PC-9 (cell line): Measurements from ENCODE around the gene ZNF420.

Experiments used
- EZH2 ChIP-seq: fragments of 200-600 bp; sonication (generic); IDR thresholded peaks from 2 replicates; pipeline ENCODE4 v1.8.0; 2017; ENCODE audit warnings: antibody characterized with exemption, low read depth
- TF ChIP-seq, protein P1 (sequence below): fragments of 200-600 bp; sonication (generic); conservative IDR thresholded peaks from 2 replicates; pipeline ENCODE4 v1.6.1; 2017; ENCODE audit warnings: mixed run types, antibody characterized with exemption, mild to moderate bottlenecking, moderate library complexity

GRCh38 chr19:37078717-37079032 is 442 bp downstream of the ZNF420 start:
- TF ChIP-seq, protein P1, sequence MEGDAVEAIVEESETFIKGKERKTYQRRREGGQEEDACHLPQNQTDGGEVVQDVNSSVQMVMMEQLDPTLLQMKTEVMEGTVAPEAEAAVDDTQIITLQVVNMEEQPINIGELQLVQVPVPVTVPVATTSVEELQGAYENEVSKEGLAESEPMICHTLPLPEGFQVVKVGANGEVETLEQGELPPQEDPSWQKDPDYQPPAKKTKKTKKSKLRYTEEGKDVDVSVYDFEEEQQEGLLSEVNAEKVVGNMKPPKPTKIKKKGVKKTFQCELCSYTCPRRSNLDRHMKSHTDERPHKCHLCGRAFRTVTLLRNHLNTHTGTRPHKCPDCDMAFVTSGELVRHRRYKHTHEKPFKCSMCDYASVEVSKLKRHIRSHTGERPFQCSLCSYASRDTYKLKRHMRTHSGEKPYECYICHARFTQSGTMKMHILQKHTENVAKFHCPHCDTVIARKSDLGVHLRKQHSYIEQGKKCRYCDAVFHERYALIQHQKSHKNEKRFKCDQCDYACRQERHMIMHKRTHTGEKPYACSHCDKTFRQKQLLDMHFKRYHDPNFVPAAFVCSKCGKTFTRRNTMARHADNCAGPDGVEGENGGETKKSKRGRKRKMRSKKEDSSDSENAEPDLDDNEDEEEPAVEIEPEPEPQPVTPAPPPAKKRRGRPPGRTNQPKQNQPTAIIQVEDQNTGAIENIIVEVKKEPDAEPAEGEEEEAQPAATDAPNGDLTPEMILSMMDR = no peak
- no peak for TF ChIP-seq EZH2
